NOMO-1 (cell line): ENCODE results near the gene PATZ1.
"Not testable (repeated sequence)": the region's sequence is repeated elsewhere in the genome, so short reads cannot be mapped to it uniquely, and the experiment has no call there.

Experiments used
- DNase-seq, 2 experiments: peaks; one replicate each; lab custom pipeline; 2025; ENCODE audit not compliant: unreplicated experiment in 2 of 2; lab: John Stamatoyannopoulos, UW

PATZ1 gene

DNA sequence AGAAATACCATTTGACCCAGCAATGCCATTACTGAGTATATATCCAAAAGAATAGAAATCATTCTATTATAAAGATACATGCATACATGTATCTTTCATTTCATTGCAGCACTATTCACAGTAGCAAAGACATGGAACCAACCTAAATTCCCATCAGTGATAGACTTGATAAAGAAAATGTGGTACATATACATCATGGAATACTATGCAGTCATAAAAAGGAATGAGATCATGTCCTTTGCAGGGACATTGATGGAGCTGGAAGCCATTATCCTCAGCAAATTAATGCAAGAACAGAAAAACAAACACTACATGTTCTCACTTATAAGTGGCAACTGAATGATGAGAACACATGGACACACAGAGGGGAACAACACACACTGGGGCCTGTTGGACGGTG is 31.9 kb downstream of the PATZ1 start:
- not testable (repeated sequence) for DNase-seq

DNA sequence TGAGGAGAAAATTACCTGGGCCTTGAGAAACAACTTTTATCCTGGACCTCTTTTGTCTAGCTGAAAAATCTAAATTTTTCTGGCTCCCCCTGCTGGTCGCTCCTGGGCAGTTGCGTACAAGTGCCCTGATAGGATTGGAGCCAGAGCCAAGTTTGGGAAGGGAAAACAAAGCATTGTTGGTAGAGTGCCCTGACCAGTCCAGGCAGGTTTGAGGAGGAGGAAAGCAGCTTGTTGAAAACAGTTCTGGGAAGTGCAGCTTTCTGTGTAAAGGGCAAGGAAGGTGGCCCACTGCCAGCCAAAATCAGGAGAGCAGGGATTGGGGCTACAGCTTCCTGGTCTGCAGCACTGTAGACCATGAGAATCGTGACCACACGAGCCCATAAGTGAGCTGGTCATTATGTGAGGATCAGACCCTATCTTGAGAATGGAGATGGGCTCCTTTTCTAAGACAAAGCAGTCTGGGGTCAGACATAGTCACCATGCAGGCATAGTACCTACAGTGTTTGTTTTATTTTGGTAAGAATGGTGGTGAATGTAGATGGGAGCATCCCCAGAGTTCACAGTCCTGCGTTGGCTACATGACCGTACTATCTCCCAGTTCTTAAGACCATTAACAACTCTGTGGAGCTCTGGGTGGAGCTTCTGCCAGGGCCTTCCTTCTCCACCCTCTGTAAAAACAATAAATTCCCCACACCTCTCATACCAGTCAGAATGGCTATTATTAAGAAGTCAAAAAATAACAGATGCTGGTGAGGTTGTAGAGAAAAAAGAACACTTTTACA is 32.6 kb downstream of the PATZ1 start:
- DNase-seq: peak; percentile 3 to 16

DNA sequence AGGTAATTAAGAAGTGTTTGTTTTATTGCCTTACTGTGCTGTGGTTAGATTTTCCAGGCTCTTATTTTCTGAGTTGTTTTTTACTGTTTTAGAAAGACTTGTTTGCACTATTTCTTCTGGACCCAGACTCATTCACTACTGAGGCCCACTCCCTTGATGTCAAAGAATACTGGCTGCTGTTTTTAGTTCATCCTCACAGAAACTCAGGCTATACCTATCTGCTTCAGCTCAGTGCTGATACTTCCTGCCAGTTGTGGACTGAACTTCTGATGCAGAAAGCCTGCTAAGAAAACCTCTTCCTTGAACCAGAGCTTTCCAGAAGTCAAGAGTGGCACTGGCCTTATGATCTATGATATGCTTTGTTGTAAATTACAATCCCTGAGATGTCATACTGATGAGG is 38.0 kb downstream of the PATZ1 start:
- no peak for DNase-seq

DNA sequence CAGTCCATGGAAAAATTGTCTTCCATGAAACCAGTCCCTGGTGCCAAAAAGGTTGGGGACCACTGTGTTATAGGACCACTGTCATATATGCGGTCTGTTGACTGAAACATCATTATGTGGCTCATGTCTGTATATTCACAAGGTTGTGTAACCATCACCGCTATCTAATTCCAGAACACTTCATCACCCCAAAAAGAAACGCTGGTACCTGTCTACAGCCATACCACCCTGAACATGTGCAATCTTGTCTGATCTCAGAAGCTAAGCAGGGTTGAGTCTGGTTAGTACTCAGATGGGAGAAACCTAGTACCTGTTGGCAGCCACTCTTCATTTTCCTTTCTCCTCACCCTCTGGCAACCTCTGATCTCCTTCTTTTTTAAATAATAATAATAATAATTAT is 41.0 kb downstream of the PATZ1 start:
- no peak for DNase-seq

DNA sequence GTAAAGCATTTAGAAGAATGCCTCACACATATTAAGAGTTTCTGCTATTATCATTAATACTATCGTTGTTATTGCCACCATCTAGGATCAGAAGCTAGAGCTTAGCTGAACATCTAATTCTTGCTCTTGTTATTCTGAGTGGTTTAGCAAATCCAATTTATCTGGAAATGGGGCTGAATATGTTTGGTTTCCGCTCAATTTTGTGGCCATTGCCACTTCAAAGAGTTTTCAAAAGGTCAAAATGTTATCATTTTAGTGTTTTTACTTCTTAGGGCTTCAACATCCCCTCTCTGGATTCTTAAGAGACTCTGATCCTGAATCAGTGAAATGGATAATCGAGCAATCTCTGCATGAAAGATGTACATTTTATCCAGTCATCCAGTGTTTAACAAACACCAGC is 43.6 kb downstream of the PATZ1 start:
- DNase-seq: no peak

DNA sequence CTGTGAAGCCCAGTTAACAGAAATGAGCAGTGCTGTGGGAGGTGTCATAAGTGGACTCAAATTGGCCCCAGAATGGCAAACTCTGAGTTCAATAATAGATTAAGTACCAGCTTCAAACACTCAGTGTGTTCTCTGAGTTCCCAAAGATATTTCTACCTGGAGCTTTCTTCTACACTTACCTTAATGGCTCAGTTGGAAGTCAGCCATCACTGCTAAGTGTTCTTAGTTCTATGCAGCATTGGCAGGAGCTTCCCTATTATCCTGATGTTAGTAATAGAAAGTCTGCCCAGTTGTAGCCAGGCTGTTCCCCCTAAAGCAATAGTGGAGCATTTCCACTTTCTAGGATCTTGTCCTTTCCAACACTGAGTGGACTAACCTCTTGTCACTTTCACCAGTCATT is 44.1 kb downstream of the PATZ1 start:
- no peak for DNase-seq

DNA sequence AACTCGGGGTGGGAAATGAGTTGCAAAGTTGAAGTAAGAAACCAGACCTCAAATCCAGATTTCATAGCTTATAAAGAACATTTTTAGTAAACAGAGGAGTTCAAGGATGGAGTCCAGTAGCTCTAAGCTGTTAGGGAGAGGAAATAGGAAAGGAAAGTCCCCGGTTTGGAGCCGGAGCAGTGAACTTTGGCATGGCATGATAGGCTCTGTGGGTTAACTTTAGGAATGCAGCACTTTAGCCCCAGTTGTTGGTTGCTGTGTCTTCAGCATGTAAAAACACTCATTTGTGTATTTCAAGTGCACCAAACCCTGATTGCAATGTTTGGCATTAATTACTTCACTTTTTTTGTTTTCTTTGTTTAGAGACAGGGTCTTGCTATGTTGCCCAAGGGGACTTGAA is 45.2 kb downstream of the PATZ1 start:
- no peak for DNase-seq

DNA sequence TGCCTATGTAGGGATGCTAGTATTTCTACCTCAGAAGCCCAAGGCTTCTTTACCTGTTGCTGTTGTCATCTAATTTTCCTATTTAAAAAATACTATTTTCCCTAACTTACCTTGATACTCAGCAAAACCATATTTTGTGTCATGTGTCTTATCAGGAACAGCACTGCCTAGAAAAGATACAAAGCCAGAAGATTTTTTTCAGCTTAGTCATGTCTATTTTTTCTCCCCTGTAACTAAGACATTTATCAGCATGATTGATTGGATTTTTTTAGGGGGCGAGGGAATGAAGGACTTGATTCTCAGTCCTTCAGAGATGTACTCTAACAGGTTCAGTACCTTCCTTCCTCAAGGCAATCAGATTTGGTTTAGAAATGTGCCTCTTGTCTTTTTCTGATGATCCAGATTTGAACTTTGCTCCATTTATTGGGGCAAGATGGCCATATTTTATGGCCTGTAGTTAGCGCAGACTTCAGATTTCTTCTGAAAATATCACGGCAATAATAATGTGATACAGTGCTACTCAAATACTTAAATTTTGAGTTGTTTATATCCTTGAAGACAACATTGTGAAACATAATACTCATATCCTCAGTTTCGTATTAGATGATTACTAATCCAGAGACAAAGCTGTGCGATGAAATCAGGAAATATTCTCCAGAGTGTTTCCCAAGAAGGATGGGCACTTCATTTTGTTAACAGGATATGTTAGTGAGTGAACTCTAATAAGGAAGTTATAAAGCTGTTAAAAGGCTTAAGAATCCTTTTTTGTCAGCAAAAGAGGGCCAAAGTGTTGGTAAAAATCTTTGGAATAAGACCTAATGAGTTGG is 50.1 kb downstream of the PATZ1 start:
- DNase-seq: no peak

DNA sequence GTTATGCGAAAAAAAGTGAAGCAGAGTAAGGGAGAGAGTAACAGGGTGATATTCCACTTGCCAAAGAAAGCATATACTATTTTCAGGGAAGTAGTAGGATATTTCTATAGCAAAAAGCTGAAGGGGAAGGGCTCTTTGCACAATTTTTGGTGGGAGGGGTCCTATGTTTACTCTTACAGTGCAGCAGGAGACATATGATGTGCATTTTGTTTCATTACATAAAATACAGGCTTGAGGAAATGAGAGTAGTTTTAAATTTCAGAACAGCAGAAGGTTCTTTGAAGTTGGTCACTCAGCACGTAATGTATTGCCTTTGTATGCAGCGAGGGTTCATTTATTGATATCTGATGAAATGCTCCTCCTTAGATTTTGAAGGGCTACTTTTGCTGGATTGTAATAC is 50.8 kb downstream of the PATZ1 start:
- DNase-seq: no peak

DNA sequence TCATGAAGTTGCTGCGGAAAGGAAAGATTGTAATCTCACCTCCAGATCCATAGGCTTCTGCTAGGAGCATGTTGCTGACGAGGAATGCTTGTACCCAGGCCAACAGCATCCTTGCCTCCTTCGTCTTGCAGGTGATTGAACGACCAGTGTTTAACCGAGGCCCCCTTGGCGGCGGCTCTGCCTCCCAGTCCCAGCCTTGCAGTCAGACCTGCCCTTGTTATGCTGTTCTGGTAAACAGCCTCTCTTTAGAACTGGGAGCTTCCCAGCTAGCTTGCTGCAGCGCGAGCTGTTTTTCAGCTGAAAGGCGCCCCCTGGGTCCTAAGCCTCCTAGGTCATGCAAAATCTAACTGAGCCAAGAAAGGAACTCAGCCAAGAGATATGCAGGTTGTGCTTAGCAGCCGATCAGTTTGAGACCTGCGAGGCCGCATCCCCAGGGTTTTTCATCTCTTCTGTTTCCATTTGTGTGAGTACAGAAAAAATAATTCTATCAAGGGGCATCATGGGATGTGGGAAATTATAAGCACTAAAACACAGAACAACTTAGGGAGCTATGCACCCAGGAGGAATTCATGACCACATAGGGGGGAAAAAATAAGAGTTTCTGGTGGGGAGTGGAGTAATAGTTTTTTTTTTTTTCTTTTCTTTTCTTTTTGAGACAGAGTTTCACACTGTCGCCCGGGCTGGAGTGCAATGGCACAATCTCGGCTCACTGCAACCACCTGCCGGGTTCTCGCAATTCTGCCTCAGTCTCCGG is 53.7 kb downstream of the PATZ1 start, which contains the start of gene PIK3IP1:
Gene PIK3IP1 (minus strand): TSS at position 253 of the 754 bp plus-strand sequence. CDS start 144 bp downstream, at position 109.
- DNase-seq: peak; percentile 66 to 75

DNA sequence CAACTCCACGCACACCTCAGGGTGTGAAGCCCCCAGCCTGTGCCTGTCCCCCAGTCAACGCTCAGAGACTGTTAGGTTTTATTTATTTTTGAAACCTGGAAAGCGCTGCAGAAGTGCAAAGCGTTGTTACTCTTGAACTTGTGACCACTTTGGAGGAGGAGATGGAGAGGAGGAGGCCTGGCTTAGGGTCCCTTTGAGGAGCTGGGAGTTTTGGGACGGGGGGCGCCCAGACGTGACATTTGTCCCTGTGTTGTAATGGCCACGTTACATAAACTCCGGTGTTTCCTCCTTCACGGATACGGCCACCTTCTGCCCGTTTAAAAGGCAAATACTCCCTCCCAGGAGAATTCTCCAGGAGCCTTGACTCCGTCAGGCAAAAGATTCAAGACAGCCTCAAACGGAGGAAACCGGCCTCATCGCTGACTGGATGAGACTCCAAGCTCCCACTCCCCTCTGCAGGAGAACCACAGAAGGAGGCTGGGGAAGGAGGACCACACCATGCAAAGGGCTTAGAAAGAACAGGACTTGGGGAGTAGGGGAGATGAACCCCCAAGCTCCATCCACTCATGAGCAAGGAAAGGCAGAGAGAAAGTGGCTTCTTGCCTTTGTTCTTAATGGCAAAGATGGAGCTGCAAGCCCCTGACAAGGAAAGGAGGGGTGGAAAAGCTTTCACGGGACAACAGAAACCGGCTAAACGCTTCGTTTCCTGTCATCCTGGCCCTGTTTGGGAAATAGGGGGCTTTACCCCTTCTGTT is 54.5 kb downstream of the PATZ1 start:
- DNase-seq: no peak

DNA sequence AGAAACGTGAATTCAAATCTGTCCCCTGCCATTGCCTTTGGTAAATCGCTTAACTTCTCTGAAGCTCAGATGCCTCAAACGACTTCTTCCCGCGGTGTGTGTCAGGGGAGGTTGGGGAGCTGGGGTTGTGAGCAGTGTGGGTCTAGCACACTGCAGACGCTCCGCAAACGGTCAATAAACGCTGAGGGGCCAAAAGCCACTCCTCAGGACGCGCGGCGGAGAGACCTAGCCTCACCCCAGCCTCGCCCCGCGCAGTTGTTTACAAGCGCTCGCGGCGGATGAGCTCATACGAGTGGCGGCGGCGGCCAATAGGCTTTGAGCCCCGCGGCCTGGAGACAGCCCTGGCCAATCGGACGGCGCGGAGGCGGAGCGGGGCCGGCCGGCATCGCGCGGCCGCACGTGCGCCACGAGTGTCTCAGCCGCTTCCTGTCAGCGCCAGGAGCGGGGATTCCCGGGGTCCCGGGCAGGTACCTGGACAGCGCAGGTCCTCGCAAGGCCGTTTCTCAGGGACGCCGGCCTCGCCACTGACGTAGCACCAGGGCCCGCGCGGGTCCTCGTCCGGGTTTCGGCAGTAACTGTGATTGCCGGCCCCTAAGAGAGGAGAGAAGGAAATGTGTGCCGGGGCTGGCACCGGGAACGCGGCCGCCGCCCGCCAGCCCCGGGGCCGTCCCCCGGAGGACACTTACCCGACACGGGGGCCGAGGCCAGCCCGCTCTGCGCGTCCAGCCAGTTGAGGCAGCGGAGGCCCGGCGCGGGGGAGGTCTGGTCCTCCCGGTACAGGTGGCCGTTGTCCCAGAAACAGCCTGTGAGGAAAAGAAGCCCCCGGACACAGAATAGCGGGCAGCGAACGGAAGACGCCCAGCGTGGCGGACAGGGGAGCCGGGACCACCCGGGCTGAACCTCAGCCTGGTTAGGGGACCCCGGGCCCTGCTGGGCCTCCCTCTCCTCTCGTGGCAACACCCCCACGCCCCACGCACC is 55.4 kb downstream of the PATZ1 start:
- DNase-seq: peak; percentile 90 to 96

DNA sequence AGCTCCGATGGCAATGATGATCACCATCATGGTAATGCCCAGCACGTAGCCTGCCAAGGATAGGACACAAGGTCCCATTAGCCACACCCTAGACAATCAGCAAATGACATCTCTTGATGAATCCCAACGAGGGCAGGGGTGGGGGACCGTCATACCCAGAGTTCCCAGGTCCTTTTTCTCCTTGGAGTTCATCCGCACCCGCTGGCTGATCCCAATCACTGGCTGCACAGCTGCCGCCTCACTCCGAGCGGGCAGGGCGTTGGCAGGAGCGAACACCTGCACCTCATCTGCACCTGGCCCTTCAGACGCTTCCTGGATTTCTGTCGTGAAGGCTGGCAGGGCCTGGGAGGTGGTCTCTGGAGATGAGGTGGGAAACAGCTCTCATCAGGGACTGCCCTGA is 56.8 kb downstream of the PATZ1 start:
- DNase-seq: no peak

DNA sequence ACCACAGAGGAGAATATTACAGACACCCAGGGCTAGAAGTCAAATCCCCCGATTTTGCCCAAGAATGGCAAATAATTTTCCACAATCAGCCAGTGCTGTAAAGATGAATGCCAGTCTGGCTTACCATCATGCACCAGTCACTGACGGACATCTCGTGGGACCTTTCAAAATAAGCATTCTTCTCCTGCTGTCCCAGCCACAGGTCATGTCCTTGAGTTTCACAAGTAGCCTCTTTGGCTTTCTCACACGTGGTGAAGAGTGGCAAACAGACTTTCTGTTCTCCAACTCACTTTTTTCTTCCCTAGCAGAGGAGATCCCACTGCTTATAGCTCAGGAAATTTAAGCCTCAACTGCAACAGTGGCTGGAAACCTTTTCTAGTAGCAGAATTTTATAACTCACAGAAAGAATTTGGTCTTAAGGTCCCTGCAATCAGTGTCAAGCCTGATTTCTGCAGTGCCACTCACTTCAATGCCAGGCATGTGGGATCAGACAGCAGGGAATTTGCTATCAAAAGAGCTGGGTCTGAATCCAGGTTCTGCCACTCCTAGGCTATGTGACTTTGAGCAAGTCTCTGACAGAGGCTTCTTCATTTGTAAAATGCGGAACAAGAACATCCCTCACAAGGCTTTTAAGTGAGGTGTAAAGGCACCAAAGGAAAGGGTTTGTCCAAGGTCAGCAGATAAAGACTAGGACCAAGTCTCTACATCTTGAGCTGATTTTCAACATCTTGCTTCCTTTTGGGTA is 57.5 kb downstream of the PATZ1 start:
- peak in 1 of 2 experiments; percentile 38 for DNase-seq

DNA sequence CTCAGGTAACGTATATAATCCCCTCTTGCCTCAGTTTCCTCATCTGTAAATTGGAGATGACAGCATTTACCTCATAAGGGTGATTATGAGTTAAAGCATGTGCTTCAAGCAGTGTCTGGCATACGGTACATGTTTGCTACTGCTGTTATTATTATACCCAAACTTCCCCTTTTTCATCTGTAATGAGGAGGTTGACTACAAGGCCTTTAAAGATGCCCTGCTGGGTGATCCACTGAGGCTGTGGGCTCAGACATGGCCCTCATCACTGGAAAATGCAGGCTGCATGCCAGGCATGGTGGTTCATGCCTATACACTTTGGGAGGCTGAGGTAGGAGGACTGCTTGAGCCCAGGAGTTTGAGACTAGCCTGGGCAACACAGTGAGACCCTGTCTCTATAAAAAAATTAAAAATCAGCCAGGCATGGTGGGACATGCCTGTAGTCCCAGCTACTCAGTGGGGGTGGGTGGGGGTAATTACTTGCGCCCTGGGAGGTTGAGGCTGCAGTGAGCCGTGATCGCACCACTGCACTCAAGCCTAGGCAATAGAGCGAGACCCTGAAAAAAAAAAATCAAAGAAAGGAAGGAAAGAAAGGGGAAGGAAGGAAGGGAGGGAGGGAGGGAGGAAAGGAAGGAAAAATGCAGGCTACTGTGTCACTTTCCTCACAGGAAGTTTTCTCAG is 58.2 kb downstream of the PATZ1 start:
- peak; percentile 26 to 38 for DNase-seq

DNA sequence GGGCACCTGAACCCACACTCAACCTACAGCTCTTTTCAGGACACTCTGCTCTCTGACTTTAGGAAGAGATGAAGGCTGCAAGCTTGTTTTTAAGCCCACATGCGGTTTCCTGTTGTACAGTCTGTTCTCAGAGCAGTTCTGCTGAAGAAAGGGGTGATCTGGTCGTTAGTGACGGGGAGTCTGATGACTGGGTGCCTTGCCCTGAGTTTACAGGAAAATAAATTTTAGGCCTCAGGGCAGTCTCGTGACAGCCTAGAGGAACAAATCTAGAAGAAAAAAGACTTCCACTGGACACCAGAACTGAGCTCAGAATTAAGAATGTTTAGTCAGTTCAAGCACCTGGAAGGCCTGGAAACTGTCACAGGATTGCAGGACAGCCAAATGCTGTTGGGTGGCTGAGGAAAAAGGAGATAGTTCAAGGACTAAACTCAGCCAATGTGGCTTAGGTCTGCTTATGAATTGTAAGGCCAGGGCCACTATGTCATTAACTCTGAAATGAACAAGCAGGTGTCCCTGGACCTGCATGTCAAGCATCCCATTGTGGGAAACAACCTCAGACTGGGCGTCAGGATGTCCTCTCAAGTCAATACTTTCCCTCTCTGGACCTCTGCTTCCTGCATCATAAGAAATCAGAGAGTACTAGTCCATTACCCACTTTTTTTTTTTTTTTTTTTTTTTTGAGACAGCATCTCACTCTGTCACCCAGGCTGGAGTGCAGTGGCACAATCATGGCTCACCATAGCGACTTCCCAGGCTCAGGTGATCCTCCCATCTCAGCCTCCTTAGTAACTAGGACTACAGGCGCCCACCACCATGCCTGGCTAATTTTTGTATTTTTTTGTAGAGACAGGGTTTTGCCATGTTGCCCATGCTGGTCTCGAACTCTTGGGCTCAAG is 59.5 kb downstream of the PATZ1 start:
- DNase-seq: no peak
